Stomach (tissue), 4 donors: Measurements from ENCODE around the gene TAF15.

Experiments used
- EP300 ChIP-seq: sonication (generic); formaldehyde crosslinking; IDR thresholded peaks from one replicate; pipeline ENCODE4 v1.6.1; 2017; ENCODE audit warnings: antibody characterized with exemption
- POLR2A ChIP-seq, 4 donors: fragments of 450-650 bp; IDR thresholded peaks; one replicate each; pipeline ENCODE4 v1.6.1; 2016; ENCODE audit warnings: antibody characterized with exemption in 4 of 4, control low read depth in 2 of 4, mild to moderate bottlenecking in 1 of 4, moderate library complexity in 1 of 4
- POLR2AphosphoS5 ChIP-seq, 3 donors: sonication (generic); formaldehyde crosslinking; IDR thresholded peaks; one replicate each; pipeline ENCODE4 v1.6.1; 2016; ENCODE audit warnings: antibody characterized with exemption in 3 of 3
- TF ChIP-seq, protein P1 (sequence below), 7 experiments: fragments of 450-650 bp in 4 of 7; fragments of 200-600 bp in 3 of 7; sonication (generic) in 3 of 7; IDR thresholded peaks; one replicate each; pipeline ENCODE4 v1.5.1; 2016 to 2019; ENCODE audit warnings: antibody characterized with exemption in 7 of 7, control low read depth in 2 of 7, mild to moderate bottlenecking in 1 of 7

DNA sequence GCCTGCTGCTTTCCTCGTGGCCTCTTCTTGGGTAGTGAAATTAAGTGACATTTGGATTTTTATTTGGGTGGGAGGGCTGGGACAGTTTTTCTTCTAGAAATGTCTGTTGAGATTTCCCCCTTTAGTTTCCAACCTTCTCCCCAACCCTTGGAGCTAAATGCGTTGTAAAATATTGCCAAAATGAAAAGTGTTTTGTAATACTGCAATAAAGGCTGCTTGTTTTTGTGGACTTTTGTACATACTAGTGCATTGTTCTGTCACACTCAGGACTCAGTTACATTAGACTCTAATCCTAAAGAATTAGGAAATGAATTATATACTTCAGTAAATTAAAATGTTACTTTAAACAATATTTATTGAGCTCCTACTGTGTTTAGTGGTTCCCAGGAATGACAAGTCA, 37.7 kb downstream of the TAF15 start:
- no peak for TF ChIP-seq POLR2A (IDR thresholded peaks at IDR 0.05)
- TF ChIP-seq, protein P1, sequence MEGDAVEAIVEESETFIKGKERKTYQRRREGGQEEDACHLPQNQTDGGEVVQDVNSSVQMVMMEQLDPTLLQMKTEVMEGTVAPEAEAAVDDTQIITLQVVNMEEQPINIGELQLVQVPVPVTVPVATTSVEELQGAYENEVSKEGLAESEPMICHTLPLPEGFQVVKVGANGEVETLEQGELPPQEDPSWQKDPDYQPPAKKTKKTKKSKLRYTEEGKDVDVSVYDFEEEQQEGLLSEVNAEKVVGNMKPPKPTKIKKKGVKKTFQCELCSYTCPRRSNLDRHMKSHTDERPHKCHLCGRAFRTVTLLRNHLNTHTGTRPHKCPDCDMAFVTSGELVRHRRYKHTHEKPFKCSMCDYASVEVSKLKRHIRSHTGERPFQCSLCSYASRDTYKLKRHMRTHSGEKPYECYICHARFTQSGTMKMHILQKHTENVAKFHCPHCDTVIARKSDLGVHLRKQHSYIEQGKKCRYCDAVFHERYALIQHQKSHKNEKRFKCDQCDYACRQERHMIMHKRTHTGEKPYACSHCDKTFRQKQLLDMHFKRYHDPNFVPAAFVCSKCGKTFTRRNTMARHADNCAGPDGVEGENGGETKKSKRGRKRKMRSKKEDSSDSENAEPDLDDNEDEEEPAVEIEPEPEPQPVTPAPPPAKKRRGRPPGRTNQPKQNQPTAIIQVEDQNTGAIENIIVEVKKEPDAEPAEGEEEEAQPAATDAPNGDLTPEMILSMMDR (IDR thresholded peaks at IDR 0.05), result no peak
- no peak for TF ChIP-seq EP300
- no peak for TF ChIP-seq POLR2AphosphoS5 (IDR thresholded peaks at IDR 0.05)
